GM19438 (cell line): ENCODE results near the gene CCNI2.
"Not testable (repeated sequence)": the region's sequence is repeated elsewhere in the genome, so short reads cannot be mapped to it uniquely, and the experiment has no call there.

Source experiments
- ATAC-seq: cut with Tn5 transposase; IDR thresholded peaks from one replicate; pipeline ENCODE4 v1.9.1; 2021; ENCODE audit warnings: low read depth; ENCODE audit not compliant: unreplicated experiment

Gene CCNI2

DNA sequence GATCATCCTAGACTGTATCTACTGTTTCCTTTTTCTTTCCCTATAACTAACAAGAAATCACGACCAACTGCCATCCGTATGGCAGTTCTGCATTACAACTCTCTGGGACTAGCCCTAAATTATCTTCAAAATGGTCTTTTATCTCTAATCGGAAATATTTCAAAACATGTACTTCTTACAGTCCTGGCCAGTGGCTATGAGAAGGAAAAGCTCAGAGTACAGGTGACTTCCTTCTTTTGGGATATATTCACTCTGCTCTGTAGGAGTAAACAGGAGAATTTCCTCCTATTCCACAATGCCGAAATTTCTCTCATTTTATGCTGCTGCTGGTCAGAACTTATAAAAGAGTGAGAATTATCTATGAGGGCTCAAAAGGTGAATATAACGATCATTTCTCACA is 31.6 kb downstream of the CCNI2 start:
- no peak for ATAC-seq

DNA sequence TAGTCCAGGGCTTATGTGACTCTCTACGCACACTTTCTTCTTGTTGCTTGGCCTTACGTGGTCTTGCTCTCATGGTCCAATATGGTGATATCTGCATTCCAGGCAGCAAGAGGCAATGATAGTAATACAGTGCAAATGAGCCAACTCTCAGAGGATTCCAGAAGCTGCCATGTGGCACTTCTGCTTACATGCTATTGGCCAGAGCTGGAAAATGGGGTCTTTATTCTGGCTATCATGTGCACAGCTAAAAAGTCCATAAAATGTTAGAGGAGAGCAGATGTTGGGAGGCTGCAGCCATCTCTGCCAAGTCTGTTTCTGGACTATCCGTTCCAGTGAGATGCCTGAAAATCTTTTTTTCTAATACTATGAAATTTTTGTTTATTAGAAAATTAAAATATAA is 32.7 kb downstream of the CCNI2 start:
- ATAC-seq = no peak

DNA sequence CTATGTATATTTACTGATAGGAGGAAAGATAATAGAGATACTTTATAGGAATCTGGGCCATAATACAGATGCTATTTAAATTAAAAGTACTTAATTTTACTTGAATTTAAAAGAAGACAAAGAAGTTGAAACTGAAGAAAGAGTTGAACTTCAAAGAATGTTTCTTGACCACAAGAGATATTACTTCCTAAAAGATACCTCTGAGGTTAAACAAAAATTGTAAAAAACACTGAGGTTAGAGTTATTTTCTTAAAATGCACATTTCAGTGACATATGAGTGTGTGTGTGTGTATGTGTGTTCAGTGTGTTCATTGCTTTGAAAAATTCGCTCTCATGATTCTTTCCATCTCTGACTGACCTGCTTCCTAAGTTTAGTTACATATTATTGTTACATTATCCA is 33.4 kb downstream of the CCNI2 start:
- no peak for ATAC-seq

DNA sequence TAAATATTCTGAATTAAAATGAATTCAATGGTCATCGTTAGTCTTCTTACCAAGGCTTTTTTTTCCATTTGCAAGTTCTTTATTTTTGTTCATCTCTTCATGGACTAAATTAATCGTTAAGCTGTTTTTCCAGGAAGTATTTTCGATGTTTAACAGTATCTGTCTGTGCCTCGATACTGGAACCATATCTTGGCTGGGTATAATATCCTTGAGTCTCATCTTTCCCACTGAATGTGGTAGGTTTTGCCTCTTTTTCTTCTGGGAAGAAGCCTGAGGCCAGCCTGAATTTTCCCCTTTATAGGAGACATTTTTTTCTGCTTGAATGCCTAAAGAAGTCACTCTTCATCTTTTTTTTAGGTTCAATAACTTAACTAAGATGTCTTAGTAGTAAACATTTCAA is 33.8 kb downstream of the CCNI2 start:
- ATAC-seq = no peak

DNA sequence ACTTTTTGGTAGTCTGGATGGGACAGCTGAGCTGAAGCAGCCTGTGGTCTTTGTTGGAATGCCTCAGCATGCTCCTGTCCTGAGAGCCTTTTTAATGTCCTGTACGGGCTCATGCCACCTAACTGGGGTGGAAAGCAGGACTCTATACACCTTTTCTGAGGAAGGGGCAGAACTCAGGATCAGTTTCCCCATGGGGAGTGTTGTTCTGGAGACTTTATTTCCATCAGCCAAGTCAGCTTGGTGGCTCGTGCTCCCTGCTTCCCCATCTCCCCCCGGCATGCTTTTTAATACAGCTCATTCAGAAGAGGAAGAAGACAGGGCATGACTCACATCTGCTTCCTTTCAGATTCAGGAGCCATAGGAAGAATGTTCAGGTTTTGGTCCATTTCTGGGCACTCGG is 34.9 kb downstream of the CCNI2 start:
- ATAC-seq = no peak

DNA sequence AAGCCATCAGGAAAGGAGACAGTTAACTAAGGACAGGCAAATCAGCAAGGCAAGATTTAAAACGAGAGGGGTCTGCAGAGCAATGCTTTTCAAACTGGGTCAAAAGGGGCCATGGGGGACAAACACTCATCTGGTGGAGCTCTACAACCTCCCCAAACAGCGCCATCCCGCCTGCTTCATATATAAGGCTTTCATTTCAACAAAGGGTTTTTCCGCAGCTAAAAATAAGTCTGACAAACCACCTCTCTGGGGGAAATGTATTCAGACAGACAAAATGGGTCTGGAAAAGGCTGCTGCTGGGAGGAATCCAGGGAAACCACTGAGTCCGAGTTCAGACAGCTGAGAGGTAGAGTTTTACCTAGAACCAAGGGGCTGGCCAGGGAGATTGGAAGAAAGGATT is 38.1 kb downstream of the CCNI2 start:
- ATAC-seq = no peak

DNA sequence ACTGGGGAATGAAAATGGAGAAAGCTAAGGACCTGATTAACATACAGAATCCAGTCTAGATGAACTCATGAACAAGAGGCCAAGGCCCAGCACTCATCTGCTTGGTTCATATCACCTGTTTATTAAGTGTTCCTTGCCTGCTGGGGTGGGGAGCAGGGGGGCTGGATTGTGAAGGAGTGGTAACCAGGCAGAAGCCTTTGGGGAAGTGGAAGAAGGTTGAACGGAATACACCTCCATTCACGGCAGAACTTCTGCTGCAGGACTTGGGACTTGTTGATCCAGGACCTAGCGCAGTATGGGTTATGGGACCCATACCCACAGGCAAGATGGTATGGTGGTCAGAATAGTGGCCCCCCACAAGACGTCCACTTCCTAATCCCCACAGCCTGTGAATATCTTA is 38.6 kb downstream of the CCNI2 start:
- no peak for ATAC-seq

DNA sequence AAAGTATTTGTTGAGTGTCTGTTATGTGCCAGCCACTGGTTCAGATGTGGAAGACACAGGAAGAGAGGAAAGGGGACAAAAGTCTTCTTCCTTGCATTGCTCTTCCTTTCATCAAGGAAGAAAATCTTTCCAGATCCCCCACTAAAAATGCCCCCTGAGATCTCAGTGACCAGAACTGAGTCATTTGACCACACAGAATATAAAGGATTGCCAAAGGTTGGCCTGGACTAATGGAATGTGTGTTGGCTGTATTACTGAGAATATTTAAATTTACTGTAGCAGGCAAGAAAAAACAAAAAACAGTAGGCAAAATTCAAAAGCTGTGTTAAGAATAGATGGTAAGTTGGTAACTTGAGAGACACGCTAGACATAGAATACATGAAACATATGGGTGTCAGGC is 39.9 kb downstream of the CCNI2 start:
- ATAC-seq = no peak

DNA sequence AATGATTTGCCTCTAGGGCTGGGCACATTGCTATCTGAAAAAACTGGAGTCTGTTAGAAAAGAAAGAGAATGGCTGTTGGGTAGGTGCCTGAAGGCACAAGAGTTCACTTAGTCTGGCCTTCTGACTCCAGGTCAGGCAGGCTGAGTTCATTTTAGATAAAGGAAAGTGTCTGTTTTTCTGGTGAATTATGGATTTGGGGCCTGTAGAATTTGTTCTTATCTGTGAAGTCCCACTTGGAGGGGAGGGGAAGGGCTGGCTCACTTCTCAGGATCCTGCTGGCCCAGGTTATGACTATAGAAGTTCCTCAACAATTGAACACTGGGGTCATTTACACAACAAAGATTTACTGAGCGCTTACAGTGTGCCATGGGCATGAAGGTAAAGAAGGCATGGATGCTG is 41.3 kb downstream of the CCNI2 start:
- no peak for ATAC-seq

DNA sequence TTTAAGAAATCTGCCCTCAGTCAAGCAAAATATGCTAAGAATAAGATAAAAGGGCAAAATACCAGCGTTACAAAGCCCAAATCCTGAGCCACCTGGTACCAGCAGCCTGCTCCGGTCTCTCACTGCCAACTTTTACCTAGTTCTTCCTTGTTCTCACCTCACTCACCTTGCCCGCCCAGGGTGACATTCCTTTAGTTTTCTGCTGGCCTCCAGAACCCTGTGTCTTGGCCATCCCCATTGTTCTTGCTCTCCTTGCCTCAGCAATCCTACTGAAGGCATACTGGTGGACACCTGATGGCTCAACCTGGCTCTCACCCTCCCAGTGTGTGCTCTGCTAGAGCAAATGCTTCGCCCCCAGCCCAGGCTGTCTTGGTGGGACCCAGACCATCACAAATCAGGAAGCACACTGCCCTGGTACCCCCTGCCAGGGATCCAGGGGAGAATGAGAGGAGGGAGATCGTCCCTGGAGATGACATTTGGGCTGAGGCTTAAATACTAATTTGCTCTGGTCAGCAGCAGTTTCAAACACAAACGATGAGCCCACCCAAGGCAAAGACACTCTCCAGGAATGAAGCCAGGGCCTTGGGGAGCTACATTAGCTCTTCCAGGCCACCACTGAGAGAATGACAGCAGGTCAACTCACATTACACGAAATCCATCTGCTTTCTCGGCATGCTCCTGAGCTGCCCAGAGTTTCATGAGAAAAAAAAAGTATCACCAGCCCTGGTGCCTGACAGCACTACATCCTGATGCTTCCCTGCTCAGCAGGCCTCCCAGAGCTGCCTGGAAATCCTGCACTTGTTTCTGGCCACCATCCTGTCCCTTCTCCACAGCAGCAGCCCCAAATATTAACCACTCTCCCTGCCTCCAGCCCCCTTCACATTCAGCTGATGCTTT is 42.0 kb downstream of the CCNI2 start:
- ATAC-seq = no peak

DNA sequence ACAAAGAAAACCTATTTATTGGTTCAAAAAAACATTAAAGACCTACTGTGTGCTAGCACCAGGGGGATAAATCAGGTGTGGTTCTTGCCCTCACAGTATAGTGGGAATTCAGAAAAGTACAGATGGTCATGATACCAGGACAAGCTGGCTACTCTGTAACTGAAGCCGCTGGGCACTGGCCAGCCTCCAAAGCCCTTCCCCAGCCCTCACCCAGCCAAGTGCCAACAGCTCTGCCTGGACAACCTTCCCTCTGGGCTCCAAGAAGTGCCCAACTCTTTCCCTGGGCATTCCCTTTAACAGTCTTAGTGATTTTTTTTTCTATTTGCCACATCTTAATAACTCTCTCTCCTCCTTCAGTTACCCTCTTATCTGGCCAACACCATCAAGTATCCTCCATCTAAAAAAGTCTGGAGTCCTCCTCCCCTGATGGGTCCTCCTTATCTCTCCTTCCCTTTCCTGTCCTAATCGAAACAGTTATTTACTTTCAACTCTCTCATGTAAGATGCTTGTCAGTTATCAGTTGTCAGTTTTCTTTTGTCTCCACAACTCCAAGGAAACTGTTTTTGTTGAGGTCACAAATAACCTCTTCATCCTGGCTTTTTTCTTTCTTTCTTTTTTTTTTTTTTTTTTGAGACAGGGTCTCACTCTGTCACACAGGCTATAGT is 43.1 kb downstream of the CCNI2 start:
- ATAC-seq = no peak

DNA sequence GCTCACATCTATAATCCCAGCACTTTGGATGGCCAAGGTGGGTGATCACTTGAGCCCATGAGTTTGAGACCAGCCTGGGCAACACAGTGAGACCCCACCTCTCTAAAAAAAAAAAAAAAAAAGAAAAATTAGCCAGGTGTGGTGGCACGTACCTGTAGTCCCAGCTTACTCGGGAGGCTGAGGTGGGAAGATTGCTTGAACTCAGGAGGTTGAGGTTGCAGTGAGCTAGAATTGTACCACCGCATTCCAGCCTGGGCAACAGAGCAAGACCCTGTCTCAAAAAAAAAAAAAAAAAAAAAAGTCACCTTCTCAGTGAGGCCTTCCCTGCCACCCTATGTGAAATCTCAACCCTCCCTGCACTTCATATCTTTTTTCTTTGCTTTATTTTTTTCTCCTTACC is 43.8 kb downstream of the CCNI2 start:
- no peak for ATAC-seq

DNA sequence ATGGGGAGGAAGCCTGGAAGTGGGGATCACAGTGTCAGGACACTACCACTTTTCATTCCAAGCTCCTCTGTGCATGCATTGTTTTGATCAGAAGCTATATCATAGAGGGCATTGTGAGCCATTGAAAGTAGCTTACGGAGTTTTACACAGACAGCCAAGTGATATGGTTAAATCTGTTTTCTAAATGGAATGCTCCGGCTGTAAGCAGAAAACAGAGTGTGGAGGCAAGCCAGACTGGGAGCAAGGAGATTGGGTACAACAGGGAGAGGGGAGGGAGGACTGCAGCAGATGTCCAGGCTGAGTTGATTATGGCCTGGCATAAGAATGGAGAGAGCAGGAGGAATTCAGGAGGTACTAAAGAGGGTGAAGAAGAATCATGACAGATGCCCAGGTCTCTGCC is 50.4 kb downstream of the CCNI2 start:
- no peak for ATAC-seq

DNA sequence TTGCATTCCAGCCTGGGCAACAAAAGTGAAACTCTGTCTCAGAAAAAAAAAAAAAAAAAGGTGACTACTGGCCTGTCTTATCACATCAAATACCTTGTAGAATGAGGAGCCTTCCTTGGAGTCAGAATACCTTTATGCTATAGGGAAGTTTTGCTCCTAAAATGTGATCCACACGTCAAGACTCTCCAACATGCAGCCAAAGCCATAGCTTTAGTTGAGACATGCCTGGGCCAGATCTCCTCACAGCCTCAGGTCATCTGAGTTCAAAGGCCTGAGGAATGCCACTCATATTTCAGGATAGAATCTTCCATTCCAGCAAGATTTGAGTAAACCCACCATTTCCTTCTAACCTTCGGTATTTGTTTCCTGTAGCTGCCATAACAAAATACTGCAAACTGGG is 52.2 kb downstream of the CCNI2 start:
- ATAC-seq = no peak

DNA sequence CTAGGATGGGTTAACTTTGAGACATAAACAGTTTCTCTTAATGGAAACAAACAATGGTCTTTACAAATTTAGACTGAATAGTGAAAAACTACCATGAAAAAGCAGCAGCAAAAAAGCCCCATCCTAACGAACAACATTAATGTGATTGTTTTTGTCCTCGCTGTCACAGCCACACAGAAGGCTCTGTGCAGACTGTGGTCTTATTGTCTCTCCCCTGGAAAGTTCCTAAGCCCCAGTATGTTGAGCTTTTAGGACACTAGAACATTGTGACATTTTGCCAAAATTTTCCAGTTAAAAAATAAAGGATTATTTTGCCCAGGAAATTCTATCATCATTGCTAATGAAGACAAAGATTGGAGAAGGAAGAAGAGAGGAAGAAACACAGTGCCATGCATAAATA is 53.3 kb downstream of the CCNI2 start:
- no peak for ATAC-seq

DNA sequence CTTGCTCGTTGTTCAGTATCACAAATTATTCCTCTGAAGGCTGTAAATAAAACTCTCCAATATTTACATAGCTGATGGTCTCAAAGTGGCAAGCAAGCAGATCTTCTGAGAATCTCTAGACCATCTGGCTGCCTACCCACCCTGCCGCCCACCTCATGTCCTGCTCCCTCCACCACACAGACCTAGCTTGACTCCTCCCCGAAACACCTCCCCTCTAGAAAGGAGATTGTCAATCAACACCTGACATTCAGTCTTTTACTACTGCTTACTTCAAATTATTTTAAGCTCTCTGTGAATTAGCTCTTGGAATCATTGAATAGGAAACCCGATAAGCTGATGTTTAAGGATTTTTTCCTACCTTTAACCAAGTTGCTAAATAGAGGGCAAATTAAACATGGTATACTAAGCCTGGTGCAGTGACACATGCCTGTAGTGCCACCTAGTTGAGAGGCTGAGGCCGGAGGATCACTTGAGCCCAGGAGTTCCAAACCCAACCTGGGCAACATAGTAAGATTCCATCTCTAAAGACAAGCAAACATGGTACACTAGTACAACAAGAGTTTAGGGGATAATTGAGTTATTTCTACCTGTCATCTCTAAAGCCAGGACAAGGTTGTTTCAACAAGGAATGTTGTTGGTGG is 54.9 kb downstream of the CCNI2 start:
- no peak for ATAC-seq

DNA sequence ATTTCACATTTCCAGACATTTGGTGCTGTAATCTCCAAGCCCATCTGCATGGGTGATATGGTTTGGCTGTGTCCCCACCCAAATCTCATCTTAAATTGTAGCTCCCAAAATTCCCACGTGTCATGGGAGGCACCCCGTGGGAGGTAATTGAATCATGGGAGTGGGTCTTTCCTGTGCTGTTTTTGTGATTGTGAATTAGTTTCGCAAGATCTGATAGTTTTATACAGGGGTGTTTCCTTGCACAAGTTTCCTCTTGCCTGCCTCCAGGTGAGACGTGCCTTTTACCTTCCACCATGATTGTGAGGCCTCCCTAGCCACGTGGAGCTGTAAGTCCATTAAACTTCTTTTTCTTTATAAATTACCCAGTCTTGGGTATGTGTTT is 55.5 kb downstream of the CCNI2 start:
- not testable (repeated sequence) for ATAC-seq
